Chondrocyte (in vitro differentiated cells): Measurements from ENCODE around the gene ZDHHC14. TPM values are rescaled to one million over a fixed set of nuclear protein-coding genes. Genes with fewer than 3 reads are reported as not detected.

Experiments
- DNase-seq: peaks from one replicate; pipeline ENCODE4 v3.0.0; 2021; ENCODE audit warnings: mixed read lengths, low spot score
- H3K27ac Mint-ChIP-seq: one replicate; pipeline ENCODE4 v1.8.0; 2021; ENCODE audit warnings: mild to moderate bottlenecking, moderate library complexity, mixed read lengths; ENCODE audit not compliant: unreplicated experiment
- H3K27me3 Mint-ChIP-seq: 2 replicates; pipeline ENCODE4 v1.8.0; 2021; ENCODE audit warnings: low read depth, mixed read lengths
- H3K36me3 Mint-ChIP-seq: 2 replicates; pipeline ENCODE4 v1.8.0; 2021; ENCODE audit warnings: low read depth, mixed read lengths
- H3K4me1 Mint-ChIP-seq: 2 replicates; pipeline ENCODE4 v1.8.0; 2021; ENCODE audit warnings: low read depth, mild to moderate bottlenecking, mixed read lengths
- H3K4me3 Mint-ChIP-seq: one replicate; pipeline ENCODE4 v1.8.0; 2021; ENCODE audit warnings: mild to moderate bottlenecking, moderate library complexity, mixed read lengths; ENCODE audit not compliant: unreplicated experiment
- H3K9me3 Mint-ChIP-seq: 2 replicates; pipeline ENCODE4 v1.8.0; 2021; ENCODE audit warnings: low read depth, mixed read lengths
- CTCF ChIP-seq: fragments of 200-600 bp; sonication (generic); IDR thresholded peaks from 2 replicates; pipeline ENCODE4 v1.5.0; 2021; ENCODE audit warnings: antibody characterized with exemption, mild to moderate bottlenecking, moderate library complexity
- total RNA-seq: library from RNA; stranded (reverse); gene quantifications from 3 replicates; pipeline ENCODE4 v1.2.1, GENCODE V29; 2021

The ZDHHC14 gene
- total RNA-seq, 1 donor from 2014 or later = 8.4 TPM

- no peak overlapping the region for H3K4me3 Mint-ChIP-seq
- H3K27ac Mint-ChIP-seq = no peak overlapping the region
- peaks cover 12% of the 10 kb centered on the region for H3K4me1 Mint-ChIP-seq
- no peak for TF ChIP-seq CTCF
- DNase-seq = no peak
- H3K27me3 Mint-ChIP-seq = no peaks in the 10 kb centered on the region
- no peaks in the 10 kb centered on the region for H3K36me3 Mint-ChIP-seq
- no peaks in the 10 kb centered on the region for H3K9me3 Mint-ChIP-seq
Measured at GRCh38 chr6:157610451-157610999, 229.5 kb downstream of the ZDHHC14 start.

GRCh38 chr6:157611406-157611805, 230.4 kb downstream of the ZDHHC14 start:
- DNase-seq = no peak
- no peak for TF ChIP-seq CTCF
- Mint-ChIP-seq H3K27me3 (no peaks in the 10 kb centered on the region), H3K4me3 (no peak overlapping the region), H3K36me3 (no peaks in the 10 kb centered on the region), H3K4me1 (peaks cover 12% of the 10 kb centered on the region), H3K27ac (no peak overlapping the region), H3K9me3 (no peaks in the 10 kb centered on the region)

GRCh38 chr6:157613011-157613522, 232.1 kb downstream of the ZDHHC14 start:
- H3K4me3 Mint-ChIP-seq = no peak overlapping the region
- H3K9me3 Mint-ChIP-seq = no peaks in the 10 kb centered on the region
- no peaks in the 10 kb centered on the region for H3K36me3 Mint-ChIP-seq
- DNase-seq = no peak
- H3K27ac Mint-ChIP-seq = peak overlapping the region; percentile 42
- no peaks in the 10 kb centered on the region for H3K27me3 Mint-ChIP-seq
- no peak for TF ChIP-seq CTCF
- H3K4me1 Mint-ChIP-seq = peaks cover 8% of the 10 kb centered on the region

GRCh38 chr6:157614026-157614568, 233.1 kb downstream of the ZDHHC14 start:
- no peak overlapping the region for H3K4me3 Mint-ChIP-seq
- no peaks in the 10 kb centered on the region for H3K27me3 Mint-ChIP-seq
- TF ChIP-seq CTCF = peak; percentile 16
- no peak overlapping the region for H3K27ac Mint-ChIP-seq
- peaks cover 8% of the 10 kb centered on the region for H3K4me1 Mint-ChIP-seq
- DNase-seq = no peak
- no peaks in the 10 kb centered on the region for H3K9me3 Mint-ChIP-seq
- H3K36me3 Mint-ChIP-seq = no peaks in the 10 kb centered on the region

- H3K4me1 Mint-ChIP-seq = peaks cover 8% of the 10 kb centered on the region
- no peak overlapping the region for H3K27ac Mint-ChIP-seq
- H3K4me3 Mint-ChIP-seq = no peak overlapping the region
- peak; percentile 41 for TF ChIP-seq CTCF
- no peaks in the 10 kb centered on the region for H3K36me3 Mint-ChIP-seq
- no peak for DNase-seq
- H3K9me3 Mint-ChIP-seq = no peaks in the 10 kb centered on the region
- no peaks in the 10 kb centered on the region for H3K27me3 Mint-ChIP-seq
Measured at GRCh38 chr6:157615420-157615769, 234.4 kb downstream of the ZDHHC14 start.
